ENCODE data around the gene NR3C2. TPM values are rescaled to one million over a fixed set of nuclear protein-coding genes. Genes with fewer than 3 reads are reported as not detected.
"Not testable (repeated sequence)": the region's sequence is repeated elsewhere in the genome, so short reads cannot be mapped to it uniquely, and the experiment has no call there.

Gene NR3C2
- polyA plus RNA-seq, 1 donor from 2014 or later = 0.06 TPM

GRCh38 chr4:148329751-148330150 is 112.5 kb downstream of the NR3C2 start:
- Histone ChIP-seq H3K4me2 (ENCODE audit: low read length) (no peak overlapping the region), H4K20me1 (ENCODE audit: insufficient read depth) (no peaks in the 10 kb centered on the region), H2AFZ (ENCODE audit: low read depth, low read length) (no peak overlapping the region), H3K36me3 (ENCODE audit: insufficient read depth, low read length) (no peaks in the 10 kb centered on the region), H3K79me2 (replicated peaks; ENCODE audit: insufficient read depth, low read length) (no peaks in the 10 kb centered on the region), H3K4me3 (ENCODE audit: low read length) (no peak overlapping the region), H3K9ac (ENCODE audit: low read length) (no peak overlapping the region), H3K9me2 (ENCODE audit: insufficient read depth, low read length) (no peaks in the 10 kb centered on the region), H3K27ac (ENCODE audit: low read length) (no peak overlapping the region), H3F3A (ENCODE audit: insufficient read depth, low read length, poor library complexity, severe bottlenecking) (no peaks in the 10 kb centered on the region), H3K27me3 (ENCODE audit: insufficient read depth, low read depth, low read length) (no peaks in the 10 kb centered on the region), H3K9me3 (ENCODE audit: low read length) (no peaks in the 10 kb centered on the region)
- no peak for TF ChIP-seq TAF1 (IDR thresholded peaks at IDR 0.05; ENCODE audit: low read depth)
- no peak for TF ChIP-seq MXI1 (conservative IDR thresholded peaks at IDR 0.05; ENCODE audit: poor library complexity, severe bottlenecking)
- TF ChIP-seq REST (IDR thresholded peaks at IDR 0.05; ENCODE audit: borderline replicate concordance) = no peak
- no peak for TF ChIP-seq CTCF (IDR thresholded peaks at IDR 0.05; ENCODE audit: poor library complexity, severe bottlenecking)
- TF ChIP-seq POLR2AphosphoS5 (IDR thresholded peaks at IDR 0.05) = no peak
- TF ChIP-seq EP300 (conservative IDR thresholded peaks at IDR 0.05; ENCODE audit: poor library complexity, severe bottlenecking) = no peak
- no peak for TF ChIP-seq EZH2 (IDR thresholded peaks at IDR 0.05; ENCODE audit: borderline replicate concordance, insufficient read depth, low read length, poor library complexity, severe bottlenecking)
- no peak for TF ChIP-seq SMC3 (conservative IDR thresholded peaks at IDR 0.05; ENCODE audit: poor library complexity)
- no peak for TF ChIP-seq RAD21 (conservative IDR thresholded peaks at IDR 0.05)

- TF ChIP-seq MXI1 (conservative IDR thresholded peaks at IDR 0.05; ENCODE audit: poor library complexity, severe bottlenecking) (no peak), TAF1 (IDR thresholded peaks at IDR 0.05; ENCODE audit: low read depth) (no peak), REST (IDR thresholded peaks at IDR 0.05; ENCODE audit: borderline replicate concordance) (no peak), RAD21 (conservative IDR thresholded peaks at IDR 0.05) (no peak), CTCF (IDR thresholded peaks at IDR 0.05; ENCODE audit: poor library complexity, severe bottlenecking) (no peak), SMC3 (conservative IDR thresholded peaks at IDR 0.05; ENCODE audit: poor library complexity) (no peak), EZH2 (IDR thresholded peaks at IDR 0.05; ENCODE audit: borderline replicate concordance, insufficient read depth, low read length, poor library complexity, severe bottlenecking) (no peak), EP300 (conservative IDR thresholded peaks at IDR 0.05; ENCODE audit: poor library complexity, severe bottlenecking) (no peak), POLR2AphosphoS5 (IDR thresholded peaks at IDR 0.05) (no peak)
- Histone ChIP-seq H3K9ac (ENCODE audit: low read length) (no peak overlapping the region), H3K79me2 (replicated peaks; ENCODE audit: insufficient read depth, low read length) (no peaks in the 10 kb centered on the region), H3K9me3 (ENCODE audit: low read length) (no peaks in the 10 kb centered on the region), H3K4me3 (ENCODE audit: low read length) (no peak overlapping the region), H3K9me2 (ENCODE audit: insufficient read depth, low read length) (no peaks in the 10 kb centered on the region), H2AFZ (ENCODE audit: low read depth, low read length) (no peak overlapping the region), H3F3A (ENCODE audit: insufficient read depth, low read length, poor library complexity, severe bottlenecking) (no peaks in the 10 kb centered on the region), H3K36me3 (ENCODE audit: insufficient read depth, low read length) (no peaks in the 10 kb centered on the region), H4K20me1 (ENCODE audit: insufficient read depth) (no peaks in the 10 kb centered on the region), H3K4me2 (ENCODE audit: low read length) (no peak overlapping the region), H3K27me3 (ENCODE audit: insufficient read depth, low read depth, low read length) (no peaks in the 10 kb centered on the region), H3K27ac (ENCODE audit: low read length) (no peak overlapping the region)
Observed at GRCh38 chr4:148327683-148328082, 114.5 kb downstream of the NR3C2 start.

- not testable (repeated sequence) for H2AFZ ChIP-seq (ENCODE audit: low read depth, low read length); H4K20me1 ChIP-seq (ENCODE audit: insufficient read depth); H3F3A ChIP-seq (ENCODE audit: insufficient read depth, low read length, poor library complexity, severe bottlenecking); H3K79me2 ChIP-seq (replicated peaks; ENCODE audit: insufficient read depth, low read length); H3K9me2 ChIP-seq (ENCODE audit: insufficient read depth, low read length); H3K36me3 ChIP-seq (ENCODE audit: insufficient read depth, low read length); H3K27me3 ChIP-seq (ENCODE audit: insufficient read depth, low read depth, low read length); H3K9ac ChIP-seq (ENCODE audit: low read length); H3K4me2 ChIP-seq (ENCODE audit: low read length); H3K9me3 ChIP-seq (ENCODE audit: low read length); H3K27ac ChIP-seq (ENCODE audit: low read length); H3K4me3 ChIP-seq (ENCODE audit: low read length)
Observed at GRCh38 chr4:148323316-148323715, 118.9 kb downstream of the NR3C2 start.

Measured in neural cell (in vitro differentiated cells).